Measurements from ENCODE around the gene RPL5. TPM values are rescaled to one million over a fixed set of nuclear protein-coding genes. Genes with fewer than 3 reads are reported as not detected.

The RPL5 gene
- total and polyA plus RNA-seq, 2 of the 4 experiments (the other 2 are of a cell fraction) = 1,406 to 1,679 TPM

- H3K9me1 ChIP-seq (ENCODE audit: insufficient read depth, low read length) = no peaks in the 10 kb centered on the region
- no peak overlapping the region for H3K14ac ChIP-seq (replicated peaks; ENCODE audit: low read depth, low read length)
- no peaks in the 10 kb centered on the region for H3K27me3 ChIP-seq (ENCODE audit: control insufficient read depth, insufficient read depth, low read length)
- no peak overlapping the region for H3K27ac ChIP-seq (ENCODE audit: insufficient read depth, low read length)
- H4K5ac ChIP-seq (ENCODE audit: low read depth, low read length) = no peak overlapping the region
- ChIA-PET CTCF (interaction anchor here (0.6 kb wide), 1 partner anchor 56 kb away, joined by 5 read pairs; no protein-coding TSS in a partner anchor), POLR2A (ENCODE audit: unreplicated experiment) (interaction anchor here (0.6 kb wide), 1 partner anchor 148 kb away, joined by 7 read pairs; no protein-coding TSS in a partner anchor)
- H3K56ac ChIP-seq (ENCODE audit: extremely low read depth, insufficient read depth, low read length) = no peak overlapping the region
- H3K4ac ChIP-seq (ENCODE audit: low read depth, low read length) = no peak overlapping the region
- H2AK9ac ChIP-seq (replicated peaks; ENCODE audit: low read depth, low read length, poor library complexity) = no peak overlapping the region
- no peak overlapping the region for H3K23ac ChIP-seq (ENCODE audit: low read depth, low read length)
- no peak overlapping the region for H3K4me2 ChIP-seq (ENCODE audit: low read depth, low read length)
- H2BK20ac ChIP-seq (ENCODE audit: low read depth, low read length) = no peak overlapping the region
- no peak for ATAC-seq (ENCODE audit: low read depth)
- peaks cover 15 to 46% of the 10 kb centered on the region in 2 experiments for H3K79me1 ChIP-seq (ENCODE audit: low read depth in 1 of 2, low read length in 2 of 2)
- no CpG with 5 or more reads among the region's 2 CpGs for WGBS, 2 experiments (ENCODE audit: extremely low coverage in 2 of 2, insufficient read length in 1 of 2)
- no peak overlapping the region for H3K9ac ChIP-seq (ENCODE audit: low read depth, low read length)
- peaks cover 4% of the 10 kb centered on the region for H3K4me1 ChIP-seq (ENCODE audit: control insufficient read depth, insufficient read depth, low read length)
- no peaks in the 10 kb centered on the region for H3K9me3 ChIP-seq (ENCODE audit: control insufficient read depth, insufficient read depth, low read length)
- dilution Hi-C loops (cut with HindIII; ENCODE audit: low sequenced_read_pairs, unreplicated experiment) = no loop called here
- no peak overlapping the region for H2AK5ac ChIP-seq (ENCODE audit: low read depth, low read length)
- H4K20me1 ChIP-seq (ENCODE audit: insufficient read depth, low read length) = peaks cover 79% of the 10 kb centered on the region
- in situ Hi-C loops (cut with MboI; ENCODE audit: low sequenced_read_pairs) = no loop called here
- TF ChIP-seq ELK1 (IDR thresholded peaks at IDR 0.05; ENCODE audit: borderline replicate concordance, low read depth, low read length) (no peak), CHD1 (IDR thresholded peaks at IDR 0.05; ENCODE audit: low read depth, low read length) (no peak), BHLHE40 (IDR thresholded peaks at IDR 0.05; ENCODE audit: low read depth, low read length) (no peak), RAD21 (IDR thresholded peaks at IDR 0.05; ENCODE audit: low read length) (no peak), NFE2L2 (IDR thresholded peaks at IDR 0.05; ENCODE audit: low read depth, low read length) (no peak), FOS (IDR thresholded peaks at IDR 0.05; ENCODE audit: low read depth, low read length) (no peak), MXI1 (IDR thresholded peaks at IDR 0.05; ENCODE audit: borderline replicate concordance, low read depth, low read length) (no peak), POLR2A (IDR thresholded peaks at IDR 0.05; ENCODE audit: low read depth, low read length) (no peak), RCOR1 (IDR thresholded peaks at IDR 0.05; ENCODE audit: insufficient replicate concordance, low read length) (no peak), RFX5 (IDR thresholded peaks at IDR 0.05; ENCODE audit: low read depth, low read length) (no peak), MAZ (IDR thresholded peaks at IDR 0.05; ENCODE audit: borderline replicate concordance, low read depth, low read length) (no peak), MAFK (IDR thresholded peaks at IDR 0.05; ENCODE audit: low read depth, low read length) (no peak), CEBPB (IDR thresholded peaks at IDR 0.05; ENCODE audit: low read depth, low read length) (no peak), SMC3 (IDR thresholded peaks at IDR 0.05; ENCODE audit: low read depth, low read length) (no peak)
- TF ChIP-seq, protein P1, sequence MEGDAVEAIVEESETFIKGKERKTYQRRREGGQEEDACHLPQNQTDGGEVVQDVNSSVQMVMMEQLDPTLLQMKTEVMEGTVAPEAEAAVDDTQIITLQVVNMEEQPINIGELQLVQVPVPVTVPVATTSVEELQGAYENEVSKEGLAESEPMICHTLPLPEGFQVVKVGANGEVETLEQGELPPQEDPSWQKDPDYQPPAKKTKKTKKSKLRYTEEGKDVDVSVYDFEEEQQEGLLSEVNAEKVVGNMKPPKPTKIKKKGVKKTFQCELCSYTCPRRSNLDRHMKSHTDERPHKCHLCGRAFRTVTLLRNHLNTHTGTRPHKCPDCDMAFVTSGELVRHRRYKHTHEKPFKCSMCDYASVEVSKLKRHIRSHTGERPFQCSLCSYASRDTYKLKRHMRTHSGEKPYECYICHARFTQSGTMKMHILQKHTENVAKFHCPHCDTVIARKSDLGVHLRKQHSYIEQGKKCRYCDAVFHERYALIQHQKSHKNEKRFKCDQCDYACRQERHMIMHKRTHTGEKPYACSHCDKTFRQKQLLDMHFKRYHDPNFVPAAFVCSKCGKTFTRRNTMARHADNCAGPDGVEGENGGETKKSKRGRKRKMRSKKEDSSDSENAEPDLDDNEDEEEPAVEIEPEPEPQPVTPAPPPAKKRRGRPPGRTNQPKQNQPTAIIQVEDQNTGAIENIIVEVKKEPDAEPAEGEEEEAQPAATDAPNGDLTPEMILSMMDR (conservative IDR thresholded peaks at IDR 0.05; ENCODE audit: low read depth, low read length) = no peak
- TF ChIP-seq, protein P2, sequence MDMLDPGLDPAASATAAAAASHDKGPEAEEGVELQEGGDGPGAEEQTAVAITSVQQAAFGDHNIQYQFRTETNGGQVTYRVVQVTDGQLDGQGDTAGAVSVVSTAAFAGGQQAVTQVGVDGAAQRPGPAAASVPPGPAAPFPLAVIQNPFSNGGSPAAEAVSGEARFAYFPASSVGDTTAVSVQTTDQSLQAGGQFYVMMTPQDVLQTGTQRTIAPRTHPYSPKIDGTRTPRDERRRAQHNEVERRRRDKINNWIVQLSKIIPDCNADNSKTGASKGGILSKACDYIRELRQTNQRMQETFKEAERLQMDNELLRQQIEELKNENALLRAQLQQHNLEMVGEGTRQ (IDR thresholded peaks at IDR 0.05; ENCODE audit: low read depth, low read length) = no peak
- H3K36me3 ChIP-seq (ENCODE audit: control insufficient read depth, insufficient read depth, low read length) = peaks cover 54% of the 10 kb centered on the region
- intact Hi-C loops (cut with micrococcal nuclease) = loop anchor here (10.0 kb wide), 2 partner anchors 355 to 525 kb away; partner anchors contain the start of gene GFI1
- no peak overlapping the region for H3K18ac ChIP-seq (ENCODE audit: low read depth, low read length)
- no peak for DNase-seq
- H3K4me3 ChIP-seq (ENCODE audit: insufficient read depth, low read depth, low read length) = no peak overlapping the region
- no peak overlapping the region for H2BK15ac ChIP-seq (ENCODE audit: low read depth, low read length)
- H4K8ac ChIP-seq (ENCODE audit: low read depth in 2 of 2, low read length in 2 of 2) = no peak overlapping the region
- BruUV-seq (replicated peaks) = TSS peak; percentile 3
- H2BK120ac ChIP-seq (ENCODE audit: low read depth, low read length) = no peak overlapping the region
- no peak overlapping the region for H2AFZ ChIP-seq (replicated peaks; ENCODE audit: low read length, poor library complexity)
- H2BK5ac ChIP-seq (ENCODE audit: low read depth, low read length, poor library complexity, severe bottlenecking) = no peak overlapping the region
- no peak overlapping the region for H4K91ac ChIP-seq (ENCODE audit: insufficient read depth, low read depth, low read length)
Measured at GRCh38 chr1:92839442-92839841, 7.6 kb downstream of the RPL5 start.

Measured in IMR-90 (cell line).